Subcutaneous abdominal adipose tissue (tissue), 5 donors: ENCODE results near the gene SPATA7.

Experiments
- H3K27ac ChIP-seq: one replicate; pipeline ENCODE4 v1.7.0; 2013; ENCODE audit warnings: low read depth, mild to moderate bottlenecking, inconsistent platforms, low read length, moderate library complexity
- H3K27me3 ChIP-seq, 5 donors: one replicate each; pipeline ENCODE4 v1.7.0; 2013; ENCODE audit warnings: low read length in 5 of 5, inconsistent platforms in 1 of 5; ENCODE audit not compliant: control insufficient read depth in 5 of 5, insufficient read depth in 4 of 5
- H3K36me3 ChIP-seq, 5 donors: one replicate each; pipeline ENCODE4 v1.7.0; 2013; ENCODE audit warnings: low read length in 5 of 5; ENCODE audit not compliant: control insufficient read depth in 5 of 5, insufficient read depth in 5 of 5
- H3K4me1 ChIP-seq, 5 donors: one replicate each; pipeline ENCODE4 v1.7.0; 2013; ENCODE audit warnings: low read length in 5 of 5, mild to moderate bottlenecking in 3 of 5, moderate library complexity in 1 of 5; ENCODE audit not compliant: control insufficient read depth in 5 of 5, insufficient read depth in 5 of 5
- H3K4me3 ChIP-seq, 5 donors: one replicate each; pipeline ENCODE4 v1.7.0; 2013; ENCODE audit warnings: low read length in 5 of 5, low read depth in 1 of 5
- H3K9ac ChIP-seq, 5 donors: one replicate each; pipeline ENCODE4 v1.7.0; 2013; ENCODE audit warnings: low read length in 5 of 5, mild to moderate bottlenecking in 4 of 5, moderate library complexity in 3 of 5
- H3K9me3 ChIP-seq, 5 donors: one replicate each; pipeline ENCODE4 v1.7.0; 2013; ENCODE audit warnings: low read length in 5 of 5; ENCODE audit not compliant: control insufficient read depth in 5 of 5
- donor health status: healthy.
- donor health status: healthy.
- donor health status: healthy.
- donor health status: healthy.
- donor health status: healthy.

SPATA7 gene

GRCh38 chr14:88385212-88386101 lies at the start of gene SPATA7:
Gene SPATA7, plus strand, starts transcription at chr14:88385657. Its CDS starts 162 bp downstream, at chr14:88385819.
- Histone ChIP-seq H3K36me3 (no peaks in the 10 kb centered on the region), H3K27me3 (no peaks in the 10 kb centered on the region), H3K27ac (peak within 1 kb of the TSS; percentile 79), H3K4me1 (peaks cover 0 to 25% (median 18%) of the 10 kb centered on the region in 5 donors), H3K9me3 (no peaks in the 10 kb centered on the region), H3K4me3 (peak within 1 kb of the TSS; percentile 91 to 100 (median 99)), H3K9ac (peak within 1 kb of the TSS; percentile 75 to 95 (median 81))

- H3K27ac ChIP-seq, result no peak overlapping the region
- peaks cover 0 to 2% (median 0%) of the 10 kb centered on the region in 5 donors for H3K27me3 ChIP-seq
- H3K4me3 ChIP-seq, result no peak overlapping the region
- no peak overlapping the region for H3K9ac ChIP-seq
- no peaks in the 10 kb centered on the region for H3K36me3 ChIP-seq
- H3K4me1 ChIP-seq, result no peaks in the 10 kb centered on the region
- no peaks in the 10 kb centered on the region for H3K9me3 ChIP-seq
Measured at GRCh38 chr14:88340357-88340756, 45.1 kb upstream of the SPATA7 start.

- peaks cover 0 to 2% (median 0%) of the 10 kb centered on the region in 5 donors for H3K27me3 ChIP-seq
- H3K36me3 ChIP-seq, result no peaks in the 10 kb centered on the region
- H3K4me3 ChIP-seq, result no peak overlapping the region
- no peak overlapping the region for H3K9ac ChIP-seq
- no peak overlapping the region for H3K27ac ChIP-seq
- no peaks in the 10 kb centered on the region for H3K4me1 ChIP-seq
- no peaks in the 10 kb centered on the region for H3K9me3 ChIP-seq
Measured at GRCh38 chr14:88342980-88343379, 42.5 kb upstream of the SPATA7 start.

- Histone ChIP-seq H3K36me3 (no peaks in the 10 kb centered on the region), H3K4me1 (no peaks in the 10 kb centered on the region), H3K9ac (no peak overlapping the region), H3K27me3 (peaks cover 0 to 2% (median 0%) of the 10 kb centered on the region in 5 donors), H3K9me3 (no peaks in the 10 kb centered on the region), H3K27ac (no peak overlapping the region), H3K4me3 (no peak overlapping the region)
Measured at GRCh38 chr14:88346048-88346639, 39.3 kb upstream of the SPATA7 start.

- no peaks in the 10 kb centered on the region for H3K27me3 ChIP-seq
- H3K4me1 ChIP-seq, result no peaks in the 10 kb centered on the region
- no peaks in the 10 kb centered on the region for H3K36me3 ChIP-seq
- H3K9me3 ChIP-seq, result no peaks in the 10 kb centered on the region
- no peak overlapping the region for H3K27ac ChIP-seq
- no peak overlapping the region for H3K9ac ChIP-seq
- no peak overlapping the region for H3K4me3 ChIP-seq
Measured at GRCh38 chr14:88348546-88348945, 36.9 kb upstream of the SPATA7 start.

GRCh38 chr14:88351966-88352691 lies 33.3 kb upstream of the SPATA7 start:
- Histone ChIP-seq H3K4me3 (no peak overlapping the region), H3K9me3 (no peaks in the 10 kb centered on the region), H3K27me3 (no peaks in the 10 kb centered on the region), H3K9ac (no peak overlapping the region), H3K27ac (no peak overlapping the region), H3K4me1 (no peaks in the 10 kb centered on the region), H3K36me3 (no peaks in the 10 kb centered on the region)

GRCh38 chr14:88352698-88353097 lies 32.8 kb upstream of the SPATA7 start:
- Histone ChIP-seq H3K27ac (no peak overlapping the region), H3K36me3 (no peaks in the 10 kb centered on the region), H3K9me3 (no peaks in the 10 kb centered on the region), H3K4me3 (no peak overlapping the region), H3K27me3 (no peaks in the 10 kb centered on the region), H3K9ac (no peak overlapping the region), H3K4me1 (no peaks in the 10 kb centered on the region)

GRCh38 chr14:88354358-88354757 lies 31.1 kb upstream of the SPATA7 start:
- no peaks in the 10 kb centered on the region for H3K27me3 ChIP-seq
- H3K9ac ChIP-seq, result no peak overlapping the region
- no peak overlapping the region for H3K27ac ChIP-seq
- no peak overlapping the region for H3K4me3 ChIP-seq
- H3K36me3 ChIP-seq, result no peaks in the 10 kb centered on the region
- H3K4me1 ChIP-seq, result no peaks in the 10 kb centered on the region
- no peaks in the 10 kb centered on the region for H3K9me3 ChIP-seq

GRCh38 chr14:88359500-88359899 lies 26.0 kb upstream of the SPATA7 start:
- H3K4me1 ChIP-seq, result no peaks in the 10 kb centered on the region
- H3K27me3 ChIP-seq, result no peaks in the 10 kb centered on the region
- peaks cover 0 to 12% (median 0%) of the 10 kb centered on the region in 5 donors for H3K9me3 ChIP-seq
- H3K36me3 ChIP-seq, result no peaks in the 10 kb centered on the region
- no peak overlapping the region for H3K4me3 ChIP-seq
- no peak overlapping the region for H3K27ac ChIP-seq
- no peak overlapping the region for H3K9ac ChIP-seq

GRCh38 chr14:88363644-88364043 lies 21.8 kb upstream of the SPATA7 start:
- Histone ChIP-seq H3K4me1 (no peaks in the 10 kb centered on the region), H3K9ac (no peak overlapping the region), H3K9me3 (peaks cover 0 to 12% (median 0%) of the 10 kb centered on the region in 5 donors), H3K27me3 (no peaks in the 10 kb centered on the region), H3K4me3 (no peak overlapping the region), H3K36me3 (no peaks in the 10 kb centered on the region), H3K27ac (no peak overlapping the region)
